CD14-positive monocyte (primary cell): ENCODE measurements around the gene MTLN. TPM values are rescaled to one million over a fixed set of nuclear protein-coding genes. Genes with fewer than 3 reads are reported as not detected.

Source experiments
- DNase-seq, 3 donors: peaks; one replicate each; pipeline ENCODE4 v3.0.0-alpha.2; 2011 to 2022
- H2AFZ ChIP-seq: 2 replicates; pipeline ENCODE4 v1.6.0; 2012; ENCODE audit warnings: mild to moderate bottlenecking, low read depth, low read length, inconsistent platforms; ENCODE audit not compliant: insufficient read depth, poor library complexity, severe bottlenecking
- H3K27ac ChIP-seq, 2 donors: 1 replicate in 1 of 2; 2 replicates in 1 of 2; pipeline ENCODE4 v1.5.1; 2012 to 2013; ENCODE audit warnings: low read length in 2 of 2, control low read depth in 1 of 2, inconsistent platforms in 1 of 2, low read depth in 1 of 2, mild to moderate bottlenecking in 1 of 2
- H3K27me3 ChIP-seq, 2 donors: one replicate each; pipeline versions ENCODE4 v1.6.0 to v1.6.1; 2011 to 2013; ENCODE audit warnings: low read length in 2 of 2; ENCODE audit not compliant: control insufficient read depth in 2 of 2, insufficient read depth in 2 of 2
- H3K36me3 ChIP-seq, 2 donors: replicated peaks in 1 of 2; 1 replicate in 1 of 2; 2 replicates in 1 of 2; pipeline versions ENCODE4 v1.5.1 to v1.6.1; 2012 to 2013; ENCODE audit warnings: low read length in 2 of 2, control low read depth in 1 of 2, inconsistent platforms in 1 of 2, mild to moderate bottlenecking in 1 of 2; ENCODE audit not compliant: insufficient read depth in 2 of 2, control insufficient read depth in 1 of 2
- H3K4me1 ChIP-seq, 2 donors: 1 replicate in 1 of 2; 2 replicates in 1 of 2; pipeline versions ENCODE4 v1.5.1 to v1.6.1; 2012 to 2013; ENCODE audit warnings: low read length in 2 of 2, control low read depth in 1 of 2, inconsistent platforms in 1 of 2, mild to moderate bottlenecking in 1 of 2, moderate library complexity in 1 of 2; ENCODE audit not compliant: insufficient read depth in 2 of 2, control insufficient read depth in 1 of 2
- H3K4me2 ChIP-seq: replicated peaks from 2 replicates; pipeline ENCODE3; 2012; ENCODE audit warnings: low read length, moderate library complexity, mild to moderate bottlenecking; ENCODE audit not compliant: poor library complexity, severe bottlenecking; ENCODE audit errors: extremely low read depth
- H3K4me3 ChIP-seq, 3 experiments: fragments of 200-600 bp in 1 of 3; sonication (generic) in 1 of 3; replicated peaks in 1 of 3; 1 replicate in 2 of 3; 2 replicates in 1 of 3; pipeline ENCODE4 v1.5.1; 2011 to 2013; ENCODE audit warnings: low read length in 3 of 3, mild to moderate bottlenecking in 3 of 3, control low read depth in 2 of 3, low read depth in 2 of 3, inconsistent platforms in 1 of 3, moderate library complexity in 1 of 3
- H3K79me2 ChIP-seq: 2 replicates; pipeline ENCODE4 v1.6.0; 2012; ENCODE audit warnings: mild to moderate bottlenecking, control low read depth, inconsistent platforms, low read length, moderate library complexity; ENCODE audit not compliant: insufficient read depth
- H3K9ac ChIP-seq: 2 replicates; pipeline ENCODE4 v1.6.0; 2017; ENCODE audit warnings: low read length, mild to moderate bottlenecking; ENCODE audit not compliant: insufficient read depth, poor library complexity, severe bottlenecking
- H3K9me3 ChIP-seq, 2 donors: replicated peaks in 1 of 2; 1 replicate in 1 of 2; 2 replicates in 1 of 2; pipeline versions ENCODE4 v1.5.1 to v1.6.1; 2012 to 2013; ENCODE audit warnings: low read length in 2 of 2, control low read depth in 1 of 2; ENCODE audit not compliant: control insufficient read depth in 1 of 2, insufficient read depth in 1 of 2
- H4K20me1 ChIP-seq: 2 replicates; pipeline ENCODE4 v1.6.0; 2012; ENCODE audit warnings: mild to moderate bottlenecking, low read length, control low read depth, moderate library complexity; ENCODE audit not compliant: insufficient read depth
- H3K27ac Mint-ChIP-seq, 7 donors: one replicate each; pipeline ENCODE4 v1.8.0; 2020; ENCODE audit warnings: mild to moderate bottlenecking in 7 of 7, mixed read lengths in 7 of 7, moderate library complexity in 6 of 7, inconsistent platforms in 2 of 7
- H3K27me3 Mint-ChIP-seq, 3 donors: one replicate each; pipeline ENCODE4 v1.8.0; 2021 to 2022; ENCODE audit warnings: low read depth in 3 of 3, mild to moderate bottlenecking in 3 of 3, mixed read lengths in 3 of 3, moderate library complexity in 3 of 3, inconsistent platforms in 1 of 3
- H3K36me3 Mint-ChIP-seq, 2 donors: one replicate each; pipeline ENCODE4 v1.8.0; 2020; ENCODE audit warnings: mixed read lengths in 2 of 2, inconsistent platforms in 1 of 2, mild to moderate bottlenecking in 1 of 2
- H3K4me1 Mint-ChIP-seq: one replicate; pipeline ENCODE4 v1.8.0; 2020; ENCODE audit warnings: mild to moderate bottlenecking, mixed read lengths
- H3K4me3 Mint-ChIP-seq, 2 donors: one replicate each; pipeline ENCODE4 v1.8.0; 2020; ENCODE audit warnings: mild to moderate bottlenecking in 2 of 2, mixed read lengths in 2 of 2, moderate library complexity in 1 of 2
- H3K9me3 Mint-ChIP-seq, 7 donors: one replicate each; pipeline ENCODE4 v1.8.0; 2020 to 2022; ENCODE audit warnings: mixed read lengths in 7 of 7, mild to moderate bottlenecking in 6 of 7, moderate library complexity in 6 of 7, inconsistent platforms in 2 of 7
- CTCF ChIP-seq: fragments of 200-600 bp; IDR thresholded peaks from one replicate; pipeline ENCODE4 v1.8.0; 2022; ENCODE audit warnings: antibody characterized with exemption, mild to moderate bottlenecking
- WGBS: methylation state at CpG from one replicate; pipeline ENCODE4 v1.1.5; 2013; ENCODE audit warnings: missing lambda C conversion rate; ENCODE audit not compliant: insufficient coverage; 5-methylcytosine and 5-hydroxymethylcytosine counted together
- intact Hi-C, 2 donors: fragments of 100-400 bp; cut with micrococcal nuclease; formaldehyde crosslinking; loops; one replicate each; pipeline versions ENCODE4 v1.15.0 to v1.15.1; 2023
- polyA plus RNA-seq, 3 donors: library from polyadenylated mRNA; depleted of rRNA in 1 of 3; unstranded in 2 of 3; stranded (reverse) in 1 of 3; fragments of 300-500 nt in 2 of 3; fragments of >200 nt in 1 of 3; fragmentation: Illumina TruSeq in 2 of 3; gene quantifications; 1 replicate in 2 of 3; 2 replicates in 1 of 3; pipeline ENCODE4 v1.2.3, GENCODE V29; 2012 to 2021

The MTLN gene
- polyA plus RNA-seq, 3 donors: 13.7 to 70.6 (median 51.0) TPM

- H3K4me1 ChIP-seq: peaks cover 9 to 15% of the 10 kb centered on the region in 2 donors
- H3K27ac ChIP-seq: no peak overlapping the region
- no peak for TF ChIP-seq CTCF
- no peaks in the 10 kb centered on the region for H3K9me3 ChIP-seq
- no peaks in the 10 kb centered on the region for H4K20me1 ChIP-seq
- H3K27me3 Mint-ChIP-seq: peaks cover 0 to 9% (median 6%) of the 10 kb centered on the region in 3 donors
- H3K4me1 Mint-ChIP-seq: peaks cover 13% of the 10 kb centered on the region
- DNase-seq: no peak
- H3K36me3 ChIP-seq: peaks cover 0 to 16% of the 10 kb centered on the region in 2 donors
- no peak overlapping the region for H3K9ac ChIP-seq
- H3K79me2 ChIP-seq: no peaks in the 10 kb centered on the region
- no peaks in the 10 kb centered on the region for H3K27me3 ChIP-seq
- peak overlapping the region in 1 of 2 donors; percentile 89 for H3K4me3 Mint-ChIP-seq
- H3K27ac Mint-ChIP-seq: peak overlapping the region in 2 of 7 donors; percentile 33 to 69
- H3K9me3 Mint-ChIP-seq: no peaks in the 10 kb centered on the region
- H3K4me2 ChIP-seq: peak overlapping the region; percentile 79
- peak overlapping the region in 1 of 3 experiments; percentile 83 for H3K4me3 ChIP-seq
- H3K36me3 Mint-ChIP-seq: peaks cover 15 to 19% of the 10 kb centered on the region in 2 donors
- no CpG with 5 or more reads among the region's 3 CpGs for WGBS
- intact Hi-C loops: no loop called here
- peak overlapping the region; percentile 91 for H2AFZ ChIP-seq
These were observed 6.5 kb downstream of the MTLN start for GRCh38 chr2:110205660-110206455.

- H3K27me3 Mint-ChIP-seq: peaks cover 2 to 9% (median 6%) of the 10 kb centered on the region in 3 donors
- Histone ChIP-seq H3K4me3 (peak within 1 kb of the TSS; percentile 60 to 83 (median 63)), H3K4me2 (peak within 1 kb of the TSS; percentile 79), H3K27me3 (no peaks in the 10 kb centered on the region), H3K9ac (peak within 1 kb of the TSS; percentile 49), H3K27ac (peak within 1 kb of the TSS in 1 of 2 donors; percentile 59), H2AFZ (peak within 1 kb of the TSS; percentile 91), H3K4me1 (peaks cover 9 to 14% of the 10 kb centered on the region in 2 donors), H3K9me3 (no peaks in the 10 kb centered on the region), H3K79me2 (no peaks in the 10 kb centered on the region), H4K20me1 (no peaks in the 10 kb centered on the region), H3K36me3 (peaks cover 0 to 10% of the 10 kb centered on the region in 2 donors)
- TF ChIP-seq CTCF: no peak
- no peaks in the 10 kb centered on the region for H3K9me3 Mint-ChIP-seq
- H3K27ac Mint-ChIP-seq: peak within 1 kb of the TSS; percentile 31 to 90 (median 68)
- H3K4me3 Mint-ChIP-seq: peak within 1 kb of the TSS; percentile 81 to 89
- intact Hi-C loops: no loop called here
- peaks cover 11% of the 10 kb centered on the region for H3K4me1 Mint-ChIP-seq
- DNase-seq: peak; percentile 67 to 88 (median 84)
- peaks cover 8 to 13% of the 10 kb centered on the region in 2 donors for H3K36me3 Mint-ChIP-seq
- WGBS: 2% methylated on average over 38 of the region's 43 CpGs
These were observed 7.7 kb downstream of the MTLN start, which contains the start of gene NPHP1 for GRCh38 chr2:110204408-110205385. NPHP1 (minus strand) TSS chr2:110205013; CDS start chr2:110204968, 45 bp downstream.
